ENCODE results near the gene SLC39A7. TPM values are rescaled to one million over a fixed set of nuclear protein-coding genes. Genes with fewer than 3 reads are reported as not detected.

SLC39A7 gene
- total RNA-seq, 1 experiment from 2014 or later, result 128 TPM

- Histone ChIP-seq H3K9ac (ENCODE audit: low read length) (no peak overlapping the region), H3K36me3 (ENCODE audit: low read depth, low read length) (no peaks in the 10 kb centered on the region), H3K4me1 (ENCODE audit: insufficient read depth, low read length) (0 out of 2 replicates have a peak, but pooled peaks cover 5% of the 10 kb centered on the region), H3K79me2 (ENCODE audit: low read length) (0 out of 2 replicates have a peak, but pooled peaks cover 5% of the 10 kb centered on the region), H3K27ac (ENCODE audit: low read length) (no peak overlapping the region), H3K9me3 (ENCODE audit: low read length) (no peaks in the 10 kb centered on the region), H3K9me2 (replicated peaks; ENCODE audit: low read length) (no peaks in the 10 kb centered on the region), H4K20me1 (ENCODE audit: low read length) (no peaks in the 10 kb centered on the region), H2AFZ (ENCODE audit: low read length) (no peak overlapping the region), H3F3A (ENCODE audit: low read length, unreplicated experiment) (no peaks in the 10 kb centered on the region), H3K27me3 (ENCODE audit: low read length) (no peaks in the 10 kb centered on the region), H3K4me3 (ENCODE audit: low read length) (peak overlapping the region; percentile 43; the same call in 1 of the 2 replicates), H3K4me2 (ENCODE audit: low read length) (peak overlapping the region; percentile 50)
- ATAC-seq (no peak; the same call in 1 of the 2 replicates), DNase-seq (no peak)
- POLR2A ChIA-PET (ENCODE audit: unreplicated experiment), result no interaction called here
- no TSS peak for BruUV-seq (replicated peaks)
- CTCF ChIA-PET, result no interaction called here
- intact Hi-C loops (cut with micrococcal nuclease), result no loop called here
- no peak for TF ChIP-seq EZH2phosphoT487 (IDR thresholded peaks at IDR 0.05; ENCODE audit: borderline replicate concordance, low read length)
- no peak for TF ChIP-seq CTCF (conservative IDR thresholded peaks at IDR 0.05; ENCODE audit: low read depth, low read length)
- TF ChIP-seq EZH2 (IDR thresholded peaks at IDR 0.05; ENCODE audit: low read length, unreplicated experiment), result no peak
Observed at GRCh38 chr6:33213166-33213988, 12.7 kb downstream of the SLC39A7 start.

GRCh38 chr6:33213989-33214335 is 13.3 kb downstream of the SLC39A7 start:
- POLR2A ChIA-PET (ENCODE audit: unreplicated experiment), result no interaction called here
- Histone ChIP-seq H3K4me1 (ENCODE audit: insufficient read depth, low read length) (0 out of 2 replicates have a peak, but pooled peaks cover 2% of the 10 kb centered on the region), H2AFZ (ENCODE audit: low read length) (no peak overlapping the region), H3K27ac (ENCODE audit: low read length) (no peak overlapping the region), H3K36me3 (ENCODE audit: low read depth, low read length) (no peaks in the 10 kb centered on the region), H3K9me3 (ENCODE audit: low read length) (no peaks in the 10 kb centered on the region), H3K4me3 (ENCODE audit: low read length) (no peak overlapping the region), H3K9me2 (replicated peaks; ENCODE audit: low read length) (no peaks in the 10 kb centered on the region), H3K79me2 (ENCODE audit: low read length) (0 out of 2 replicates have a peak, but pooled peaks cover under 1% of the 10 kb centered on the region), H4K20me1 (ENCODE audit: low read length) (no peaks in the 10 kb centered on the region), H3K27me3 (ENCODE audit: low read length) (no peaks in the 10 kb centered on the region), H3K9ac (ENCODE audit: low read length) (no peak overlapping the region), H3F3A (ENCODE audit: low read length, unreplicated experiment) (no peaks in the 10 kb centered on the region), H3K4me2 (ENCODE audit: low read length) (peak overlapping the region; percentile 50)
- TF ChIP-seq EZH2phosphoT487 (IDR thresholded peaks at IDR 0.05; ENCODE audit: borderline replicate concordance, low read length) (no peak), CTCF (conservative IDR thresholded peaks at IDR 0.05; ENCODE audit: low read depth, low read length) (no peak), EZH2 (IDR thresholded peaks at IDR 0.05; ENCODE audit: low read length, unreplicated experiment) (no peak)
- 0 out of 2 replicates have a peak, but pooled peaks have one; percentile 11 for ATAC-seq
- intact Hi-C loops (cut with micrococcal nuclease), result no loop called here
- CTCF ChIA-PET, result no interaction called here
- no TSS peak for BruUV-seq (replicated peaks)
- DNase-seq, result no peak
